ENCODE data around the gene ZKSCAN1. TPM values are rescaled to one million over a fixed set of nuclear protein-coding genes. Genes with fewer than 3 reads are reported as not detected.
A peak's percentile ranks its signal among the peaks of the same experiment; 100 is the strongest.
"Not testable (repeated sequence)": the region's sequence is repeated elsewhere in the genome, so short reads cannot be mapped to it uniquely, and the experiment has no call there.

Gene ZKSCAN1
- total and polyA plus RNA-seq, 12 donors, result 4.7 to 68.9 (median 47.1) TPM

- intact Hi-C loops (cut with DNase I), result loop anchor here in 1 of 10 donors (10.0 kb wide), 1 partner anchor 50 kb away; the partner anchor contains the start of gene GJC3
- DNase-seq, result no peak
- TF ChIP-seq CTCF (IDR thresholded peaks at IDR 0.05), result no peak
- WGBS, 2 donors, result 44 to 50% methylated on average over 1 of the region's 1 CpG
- Histone ChIP-seq H3K9me3 (peaks cover 0 to 3% (median 0%) of the 10 kb centered on the region in 11 donors), H3K4me1 (no peaks in the 10 kb centered on the region), H3K36me3 (no peaks in the 10 kb centered on the region), H3K27ac (no peak overlapping the region), H3K4me3 (peak overlapping the region in 3 of 10 donors; percentile 18 to 36 (median 34)), H3K27me3 (peaks cover 0 to 7% (median 2%) of the 10 kb centered on the region in 7 donors)
- peak in 1 of 8 donors; percentile 24 for ATAC-seq
Observed at GRCh38 chr7:99974681-99975080, 40.7 kb upstream of the ZKSCAN1 start.

GRCh38 chr7:99975782-99976521 is 39.4 kb upstream of the ZKSCAN1 start, which contains the start of gene AZGP1:
TSS of gene AZGP1 (minus strand) at chr7:99976031. CDS start at chr7:99976020, 11 bp downstream.
- intact Hi-C loops (cut with DNase I), result loop anchor here in 1 of 10 donors (10.0 kb wide), 1 partner anchor 51 kb away; the partner anchor contains the start of gene GJC3
- peak within 1 kb of the TSS in 8 of 10 donors; percentile 9 to 74 (median 58) for H3K27ac ChIP-seq
- 51 to 58% methylated on average over 5 of the region's 5 CpGs for WGBS, 2 donors
- peaks cover 0 to 7% (median 2%) of the 10 kb centered on the region in 7 donors for H3K27me3 ChIP-seq
- peaks cover 0 to 3% (median 0%) of the 10 kb centered on the region in 11 donors for H3K9me3 ChIP-seq
- peak; percentile 44 to 58 for DNase-seq
- no peaks in the 10 kb centered on the region for H3K36me3 ChIP-seq
- peak; percentile 78 to 96 (median 90) for ATAC-seq
- no peak for TF ChIP-seq CTCF (IDR thresholded peaks at IDR 0.05)
- H3K4me1 ChIP-seq, result no peaks in the 10 kb centered on the region
- peak within 1 kb of the TSS in 8 of 10 donors; percentile 8 to 36 (median 20) for H3K4me3 ChIP-seq

GRCh38 chr7:99976626-99977025 is 38.8 kb upstream of the ZKSCAN1 start:
- ATAC-seq (no peak), DNase-seq (no peak)
- Histone ChIP-seq H3K4me3 (no peak overlapping the region), H3K4me1 (no peaks in the 10 kb centered on the region), H3K9me3 (peaks cover 0 to 3% (median 0%) of the 10 kb centered on the region in 11 donors), H3K27me3 (peaks cover 0 to 7% (median 2%) of the 10 kb centered on the region in 7 donors), H3K27ac (peak overlapping the region in 3 of 10 donors; percentile 44 to 74 (median 58)), H3K36me3 (no peaks in the 10 kb centered on the region)
- 84 to 88% methylated on average over 13 of the region's 13 CpGs for WGBS, 2 donors
- TF ChIP-seq CTCF (IDR thresholded peaks at IDR 0.05), result no peak
- intact Hi-C loops (cut with DNase I), result loop anchor here in 1 of 10 donors (10.0 kb wide), 1 partner anchor 52 kb away; the partner anchor contains the start of gene GJC3

- intact Hi-C loops (cut with DNase I), result loop anchor here in 1 of 10 donors (10.0 kb wide), 1 partner anchor 55 kb away; the partner anchor contains the start of gene GJC3
- WGBS, 2 donors, result 20 to 28% methylated on average over 7 to 9 of the region's 10 CpGs
Observed at GRCh38 chr7:99979814-99980225, 35.6 kb upstream of the ZKSCAN1 start.

GRCh38 chr7:99980448-99980872 is 34.9 kb upstream of the ZKSCAN1 start:
- peak in 1 of 8 donors; percentile 23 for ATAC-seq
- DNase-seq; H3K27me3 ChIP-seq; H3K9me3 ChIP-seq; intact Hi-C loops (cut with DNase I); H3K4me3 ChIP-seq; H3K27ac ChIP-seq; H3K4me1 ChIP-seq; H3K36me3 ChIP-seq: not testable (repeated sequence)
- WGBS, 2 donors, result 55 to 67% methylated on average over 4 of the region's 4 CpGs

More at GRCh38 chr7:99979814-99980225, 35.6 kb upstream of the ZKSCAN1 start:
- peak in 7 of 8 donors; percentile 24 to 65 (median 57) for ATAC-seq
- DNase-seq, result peak; percentile 59 to 63
- H3K9me3 ChIP-seq, H3K36me3 ChIP-seq, H3K27me3 ChIP-seq, H3K4me1 ChIP-seq, H3K27ac ChIP-seq, H3K4me3 ChIP-seq: not testable (repeated sequence)
- peak; percentile 61 to 80 (median 74) for TF ChIP-seq CTCF (IDR thresholded peaks at IDR 0.05)

- H3K4me1 ChIP-seq; H3K36me3 ChIP-seq; H3K27me3 ChIP-seq; ATAC-seq; H3K9me3 ChIP-seq; H3K4me3 ChIP-seq; H3K27ac ChIP-seq; intact Hi-C loops (cut with DNase I); DNase-seq: not testable (repeated sequence)
- 84% methylated on average over 7 of the region's 7 CpGs for WGBS, 2 donors
Observed at GRCh38 chr7:99981066-99981465, 34.3 kb upstream of the ZKSCAN1 start.

All from heart right ventricle (tissue), 16 donors.